PC-9 (cell line): ENCODE results near the gene ZNF148. TPM values are rescaled to one million over a fixed set of nuclear protein-coding genes. Genes with fewer than 3 reads are reported as not detected.

Source experiments
- BruUV-seq: library from RNA; stranded (reverse); fragments of 400-500 nt; replicated peaks from 2 replicates; lab custom pipeline; 2021; lab: Mats Ljungman, UMichigan
- CTCF ChIA-PET: fragments of 300-600 bp; sonication (Branson Sonifier 250); formaldehyde crosslinking; loops from one replicate; lab custom pipeline; 2022; ENCODE audit warnings: antibody characterized with exemption; lab: Charles Lee
- POLR2A ChIA-PET: fragments of 300-600 bp; sonication (Branson Sonifier 250); formaldehyde crosslinking; loops from one replicate; lab custom pipeline; 2022; ENCODE audit warnings: antibody characterized with exemption; ENCODE audit not compliant: unreplicated experiment; lab: Charles Lee
- DNase-seq, 2 experiments: peaks; one replicate each; pipeline versions ENCODE4 v3.0.0 to v3.0.0-alpha.2; 2015 to 2022; ENCODE audit warnings: mixed read lengths in 1 of 2
- H2AFZ ChIP-seq: fragments of 200-600 bp; sonication (generic); 2 replicates; pipeline ENCODE4 v1.8.1; 2017; ENCODE audit warnings: antibody characterized with exemption
- H3F3A ChIP-seq: fragments of 200-600 bp; sonication (generic); 2 replicates; pipeline ENCODE4 v1.8.1; 2017; ENCODE audit warnings: antibody characterized with exemption, mild to moderate bottlenecking, low read depth; ENCODE audit not compliant: insufficient read depth
- H3K27ac ChIP-seq: fragments of 200-600 bp; sonication (generic); 2 replicates; pipeline ENCODE4 v1.6.1; 2016; ENCODE audit warnings: mixed run types
- H3K27me3 ChIP-seq: fragments of 200-600 bp; sonication (generic); 2 replicates; pipeline ENCODE4 v1.6.1; 2016; ENCODE audit warnings: low read depth, mixed run types; ENCODE audit not compliant: insufficient read depth
- H3K36me3 ChIP-seq: fragments of 200-600 bp; sonication (generic); 2 replicates; pipeline ENCODE4 v1.6.1; 2016; ENCODE audit warnings: low read depth, mixed run types
- H3K4me1 ChIP-seq: fragments of 200-600 bp; sonication (generic); replicated peaks from 2 replicates; pipeline ENCODE4 v1.6.1; 2016; ENCODE audit warnings: mixed run types; ENCODE audit not compliant: insufficient read depth
- H3K4me2 ChIP-seq: fragments of 200-600 bp; sonication (generic); 2 replicates; pipeline ENCODE4 v1.6.1; 2017; ENCODE audit warnings: mixed run types
- H3K4me3 ChIP-seq: fragments of 200-600 bp; sonication (generic); 2 replicates; pipeline ENCODE4 v1.6.1; 2016; ENCODE audit warnings: mixed run types
- H3K79me2 ChIP-seq: fragments of 200-600 bp; sonication (generic); 2 replicates; pipeline ENCODE4 v1.6.1; 2017; ENCODE audit warnings: low read depth, mixed run types
- H3K9me2 ChIP-seq: fragments of 200-600 bp; sonication (generic); 2 replicates; pipeline ENCODE4 v1.8.1; 2017; ENCODE audit warnings: mild to moderate bottlenecking; ENCODE audit not compliant: insufficient read depth
- H3K9me3 ChIP-seq: fragments of 200-600 bp; sonication (generic); 2 replicates; pipeline ENCODE4 v1.8.1; 2016; ENCODE audit warnings: low read depth; ENCODE audit not compliant: insufficient read depth
- H4K20me1 ChIP-seq: fragments of 200-600 bp; sonication (generic); 2 replicates; pipeline ENCODE4 v1.8.1; 2017; ENCODE audit not compliant: insufficient read depth
- EZH2 ChIP-seq: fragments of 200-600 bp; sonication (generic); IDR thresholded peaks from 2 replicates; pipeline ENCODE4 v1.8.0; 2017; ENCODE audit warnings: antibody characterized with exemption, low read depth
- intact Hi-C: fragments of 100-400 bp; cut with micrococcal nuclease; formaldehyde crosslinking; loops from one replicate; pipeline ENCODE4 v1.10.0; 2022; ENCODE audit not compliant: unreplicated experiment
- total RNA-seq: library from RNA; stranded (reverse); gene quantifications from 2 replicates; pipeline ENCODE4 v1.2.3, GENCODE V29; 2021
- TF ChIP-seq, protein P1 (sequence below): fragments of 200-600 bp; sonication (generic); conservative IDR thresholded peaks from 2 replicates; pipeline ENCODE4 v1.6.1; 2017; ENCODE audit warnings: mixed run types, antibody characterized with exemption, mild to moderate bottlenecking, moderate library complexity

ZNF148 gene
- total RNA-seq, 1 experiment from 2014 or later = 62.6 TPM

DNA sequence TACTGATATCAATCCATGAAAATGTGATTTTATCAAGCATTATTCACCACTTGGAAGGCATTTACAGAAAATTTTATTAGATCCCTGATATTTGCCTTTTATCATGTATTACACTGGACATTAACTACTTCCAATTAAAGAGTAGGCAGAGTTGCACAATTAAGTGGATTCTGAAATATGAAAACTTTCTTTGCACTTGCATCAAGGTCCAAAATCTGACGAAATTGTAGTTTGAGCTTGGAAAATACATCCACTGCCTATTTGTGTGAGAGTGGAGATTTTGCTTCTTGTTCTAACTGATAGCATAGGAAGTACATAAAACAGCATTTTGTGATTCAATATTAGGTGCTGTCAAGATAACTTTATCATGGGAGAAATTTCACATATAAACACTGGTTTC, 113.0 kb downstream of the ZNF148 start:
- intact Hi-C loops = no loop called here
- no peak for DNase-seq
- no peak overlapping the region for H3K27ac ChIP-seq
- H3K79me2 ChIP-seq = no peaks in the 10 kb centered on the region
- H3K36me3 ChIP-seq = no peaks in the 10 kb centered on the region
- no peak overlapping the region for H2AFZ ChIP-seq
- BruUV-seq = no TSS peak
- H3K4me3 ChIP-seq = no peak overlapping the region
- H3K4me1 ChIP-seq = no peaks in the 10 kb centered on the region
- H3K9me2 ChIP-seq = no peaks in the 10 kb centered on the region
- no peak overlapping the region for H3K4me2 ChIP-seq
- POLR2A ChIA-PET = interaction anchor here (0.6 kb wide), 1 partner anchor 70 kb away, joined by 5 read pairs; no protein-coding TSS in a partner anchor
- CTCF ChIA-PET = no interaction called here
- peaks cover 3% of the 10 kb centered on the region; the same call in 1 of the 2 replicates for H3F3A ChIP-seq
- no peaks in the 10 kb centered on the region for H3K27me3 ChIP-seq
- no peaks in the 10 kb centered on the region for H4K20me1 ChIP-seq
- no peaks in the 10 kb centered on the region for H3K9me3 ChIP-seq
- no peak for TF ChIP-seq EZH2
- TF ChIP-seq, protein P1, sequence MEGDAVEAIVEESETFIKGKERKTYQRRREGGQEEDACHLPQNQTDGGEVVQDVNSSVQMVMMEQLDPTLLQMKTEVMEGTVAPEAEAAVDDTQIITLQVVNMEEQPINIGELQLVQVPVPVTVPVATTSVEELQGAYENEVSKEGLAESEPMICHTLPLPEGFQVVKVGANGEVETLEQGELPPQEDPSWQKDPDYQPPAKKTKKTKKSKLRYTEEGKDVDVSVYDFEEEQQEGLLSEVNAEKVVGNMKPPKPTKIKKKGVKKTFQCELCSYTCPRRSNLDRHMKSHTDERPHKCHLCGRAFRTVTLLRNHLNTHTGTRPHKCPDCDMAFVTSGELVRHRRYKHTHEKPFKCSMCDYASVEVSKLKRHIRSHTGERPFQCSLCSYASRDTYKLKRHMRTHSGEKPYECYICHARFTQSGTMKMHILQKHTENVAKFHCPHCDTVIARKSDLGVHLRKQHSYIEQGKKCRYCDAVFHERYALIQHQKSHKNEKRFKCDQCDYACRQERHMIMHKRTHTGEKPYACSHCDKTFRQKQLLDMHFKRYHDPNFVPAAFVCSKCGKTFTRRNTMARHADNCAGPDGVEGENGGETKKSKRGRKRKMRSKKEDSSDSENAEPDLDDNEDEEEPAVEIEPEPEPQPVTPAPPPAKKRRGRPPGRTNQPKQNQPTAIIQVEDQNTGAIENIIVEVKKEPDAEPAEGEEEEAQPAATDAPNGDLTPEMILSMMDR = no peak

DNA sequence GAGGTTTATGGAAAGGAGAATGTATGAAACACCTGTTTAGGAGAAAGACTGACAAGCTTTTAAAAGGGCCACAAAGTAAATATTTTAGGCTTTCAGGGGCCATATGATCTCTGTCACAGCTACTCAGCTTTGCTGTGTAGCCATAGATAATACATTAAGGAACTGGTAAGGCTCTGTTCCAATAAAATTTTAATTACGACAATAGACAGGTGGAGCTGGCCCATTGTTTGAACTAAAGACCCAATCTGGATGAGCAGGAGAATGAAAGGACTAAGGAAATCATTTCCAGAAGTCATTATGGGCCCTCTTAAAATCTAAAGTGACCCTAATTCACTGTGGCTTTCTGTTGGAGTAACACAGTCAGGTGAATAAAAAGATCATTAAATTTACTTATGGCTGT, 114.1 kb downstream of the ZNF148 start:
- H3F3A ChIP-seq = peaks cover 3% of the 10 kb centered on the region; the same call in 1 of the 2 replicates
- no TSS peak for BruUV-seq
- intact Hi-C loops = no loop called here
- H4K20me1 ChIP-seq = no peaks in the 10 kb centered on the region
- ChIA-PET POLR2A (no interaction called here), CTCF (no interaction called here)
- H3K9me2 ChIP-seq = no peaks in the 10 kb centered on the region
- TF ChIP-seq, protein P1 = no peak
- no peak for TF ChIP-seq EZH2
- H3K27me3 ChIP-seq = no peaks in the 10 kb centered on the region
- no peak overlapping the region for H2AFZ ChIP-seq
- H3K4me1 ChIP-seq = no peaks in the 10 kb centered on the region
- no peak overlapping the region for H3K4me2 ChIP-seq
- no peak overlapping the region for H3K4me3 ChIP-seq
- H3K79me2 ChIP-seq = no peaks in the 10 kb centered on the region
- H3K9me3 ChIP-seq = no peaks in the 10 kb centered on the region
- no peaks in the 10 kb centered on the region for H3K36me3 ChIP-seq
- no peak overlapping the region for H3K27ac ChIP-seq
- no peak for DNase-seq

DNA sequence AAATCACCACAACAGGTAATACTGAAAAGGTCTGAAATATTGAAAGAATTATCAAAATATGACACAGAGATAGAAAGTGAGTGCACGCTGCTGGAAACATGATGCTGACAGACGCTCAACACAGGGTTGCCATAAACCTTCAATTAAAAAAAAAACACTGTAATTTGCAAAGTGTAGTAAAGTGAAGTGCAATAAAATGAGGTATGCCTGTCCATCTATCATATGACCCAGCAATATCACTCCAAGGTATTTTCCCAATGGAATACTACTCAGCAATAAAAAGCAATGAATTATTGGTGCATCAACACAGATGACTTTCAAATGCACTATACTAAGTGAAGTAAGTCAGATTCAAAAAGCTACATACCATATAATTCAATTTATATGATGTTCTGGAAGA, 115.0 kb downstream of the ZNF148 start:
- Histone ChIP-seq H3K79me2 (no peaks in the 10 kb centered on the region), H3F3A (0 out of 2 replicates have a peak, but pooled peaks cover 3% of the 10 kb centered on the region), H3K4me3 (no peak overlapping the region), H3K36me3 (no peaks in the 10 kb centered on the region), H3K27ac (no peak overlapping the region), H3K9me2 (no peaks in the 10 kb centered on the region), H4K20me1 (no peaks in the 10 kb centered on the region), H3K4me2 (no peak overlapping the region), H3K4me1 (no peaks in the 10 kb centered on the region), H3K27me3 (no peaks in the 10 kb centered on the region), H2AFZ (no peak overlapping the region), H3K9me3 (no peaks in the 10 kb centered on the region)
- ChIA-PET POLR2A (no interaction called here), CTCF (no interaction called here)
- TF ChIP-seq EZH2 = no peak
- TF ChIP-seq, protein P1 = no peak
- no peak for DNase-seq
- intact Hi-C loops = no loop called here
- no TSS peak for BruUV-seq
